ENCODE data around the gene STEAP2.

STEAP2 gene

DNA sequence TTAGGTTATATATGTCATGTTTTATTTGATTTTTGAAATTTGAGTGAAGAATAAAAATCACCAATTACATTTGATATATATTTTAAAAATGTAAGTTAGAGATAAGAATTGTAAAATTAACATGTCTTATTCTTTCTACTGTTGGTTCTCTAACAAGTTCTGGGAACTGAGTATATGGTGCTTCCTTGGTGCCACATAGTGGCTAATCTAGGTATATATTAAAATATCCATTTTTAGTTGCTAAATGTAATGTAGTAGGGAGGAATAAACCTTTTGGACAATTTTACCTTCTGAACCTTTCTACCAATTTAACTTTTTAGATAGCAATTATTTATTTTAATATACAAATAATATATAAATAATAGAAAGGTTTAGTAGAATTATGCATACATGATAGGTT is 50.9 kb downstream of the STEAP2 start:
- no peaks in the 10 kb centered on the region for H3K79me2 ChIP-seq (ENCODE audit: insufficient read depth, low read length)
- TF ChIP-seq CTCF (conservative IDR thresholded peaks at IDR 0.05; ENCODE audit: low read length) (peak; percentile 45), EZH2phosphoT487 (IDR thresholded peaks at IDR 0.05; ENCODE audit: borderline replicate concordance) (no peak)
- H3K9me3 ChIP-seq (ENCODE audit: insufficient read depth, low read depth, low read length): no peaks in the 10 kb centered on the region
- no peak overlapping the region for H3K9ac ChIP-seq (ENCODE audit: low read depth, low read length, poor library complexity, severe bottlenecking)
- no peak overlapping the region for H3K4me3 ChIP-seq (ENCODE audit: low read length, poor library complexity, severe bottlenecking)
- H3K27me3 ChIP-seq (ENCODE audit: insufficient read depth, low read length, poor library complexity, severe bottlenecking): no peaks in the 10 kb centered on the region
- H3K36me3 ChIP-seq (ENCODE audit: insufficient read depth, low read length): no peaks in the 10 kb centered on the region
- H3K4me1 ChIP-seq (ENCODE audit: insufficient read depth, low read length, poor library complexity, severe bottlenecking): no peaks in the 10 kb centered on the region
- H2AFZ ChIP-seq (ENCODE audit: low read length): no peak overlapping the region
- H3K9me2 ChIP-seq (replicated peaks; ENCODE audit: low read depth, low read length): no peaks in the 10 kb centered on the region
- no peak overlapping the region for H3K4me2 ChIP-seq (ENCODE audit: low read depth, low read length, poor library complexity, severe bottlenecking)
- no peaks in the 10 kb centered on the region for H3F3A ChIP-seq (ENCODE audit: low read depth)
- H4K20me1 ChIP-seq (ENCODE audit: insufficient read depth, low read length, poor library complexity, severe bottlenecking): no peaks in the 10 kb centered on the region

DNA sequence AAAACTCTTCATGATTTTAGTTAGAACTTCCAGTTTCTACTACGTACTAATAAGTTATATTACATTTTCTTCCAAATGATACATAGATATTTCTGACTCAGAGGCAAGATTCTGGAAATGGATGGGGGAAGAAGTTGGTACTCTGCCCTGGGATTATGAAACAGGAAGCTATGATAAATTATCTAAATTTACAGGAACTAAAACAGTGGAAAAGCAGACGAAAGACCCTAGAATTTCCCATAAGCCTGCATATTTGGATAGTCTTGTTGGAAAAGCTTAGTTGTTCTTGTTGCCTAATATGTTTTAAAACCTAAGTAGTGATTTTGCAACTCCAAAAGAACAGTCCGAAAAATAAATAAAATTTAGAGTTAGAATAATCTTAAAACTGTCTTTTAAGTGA is 55.3 kb downstream of the STEAP2 start:
- H3K9me3 ChIP-seq (ENCODE audit: insufficient read depth, low read depth, low read length): no peaks in the 10 kb centered on the region
- H3K4me1 ChIP-seq (ENCODE audit: insufficient read depth, low read length, poor library complexity, severe bottlenecking): no peaks in the 10 kb centered on the region
- TF ChIP-seq CTCF (conservative IDR thresholded peaks at IDR 0.05; ENCODE audit: low read length) (no peak), EZH2phosphoT487 (IDR thresholded peaks at IDR 0.05; ENCODE audit: borderline replicate concordance) (no peak)
- H3K4me3 ChIP-seq (ENCODE audit: low read length, poor library complexity, severe bottlenecking): no peak overlapping the region
- H3K9ac ChIP-seq (ENCODE audit: low read depth, low read length, poor library complexity, severe bottlenecking): no peak overlapping the region
- H3K9me2 ChIP-seq (replicated peaks; ENCODE audit: low read depth, low read length): no peaks in the 10 kb centered on the region
- no peaks in the 10 kb centered on the region for H3K27me3 ChIP-seq (ENCODE audit: insufficient read depth, low read length, poor library complexity, severe bottlenecking)
- H3K36me3 ChIP-seq (ENCODE audit: insufficient read depth, low read length): no peaks in the 10 kb centered on the region
- H3K79me2 ChIP-seq (ENCODE audit: insufficient read depth, low read length): no peaks in the 10 kb centered on the region
- H2AFZ ChIP-seq (ENCODE audit: low read length): no peak overlapping the region
- H4K20me1 ChIP-seq (ENCODE audit: insufficient read depth, low read length, poor library complexity, severe bottlenecking): no peaks in the 10 kb centered on the region
- no peak overlapping the region for H3K4me2 ChIP-seq (ENCODE audit: low read depth, low read length, poor library complexity, severe bottlenecking)
- H3F3A ChIP-seq (ENCODE audit: low read depth): no peaks in the 10 kb centered on the region

- Histone ChIP-seq H3K4me1 (ENCODE audit: insufficient read depth, low read length, poor library complexity, severe bottlenecking) (no peaks in the 10 kb centered on the region), H3K9me3 (ENCODE audit: insufficient read depth, low read depth, low read length) (no peaks in the 10 kb centered on the region), H3K4me2 (ENCODE audit: low read depth, low read length, poor library complexity, severe bottlenecking) (no peak overlapping the region), H3K79me2 (ENCODE audit: insufficient read depth, low read length) (no peaks in the 10 kb centered on the region), H2AFZ (ENCODE audit: low read length) (no peak overlapping the region), H3K9ac (ENCODE audit: low read depth, low read length, poor library complexity, severe bottlenecking) (no peak overlapping the region), H3K9me2 (replicated peaks; ENCODE audit: low read depth, low read length) (no peaks in the 10 kb centered on the region), H3F3A (ENCODE audit: low read depth) (no peaks in the 10 kb centered on the region), H4K20me1 (ENCODE audit: insufficient read depth, low read length, poor library complexity, severe bottlenecking) (no peaks in the 10 kb centered on the region), H3K36me3 (ENCODE audit: insufficient read depth, low read length) (no peaks in the 10 kb centered on the region), H3K27me3 (ENCODE audit: insufficient read depth, low read length, poor library complexity, severe bottlenecking) (no peaks in the 10 kb centered on the region), H3K4me3 (ENCODE audit: low read length, poor library complexity, severe bottlenecking) (no peak overlapping the region)
- no peak for TF ChIP-seq EZH2phosphoT487 (IDR thresholded peaks at IDR 0.05; ENCODE audit: borderline replicate concordance)
- no peak for TF ChIP-seq CTCF (conservative IDR thresholded peaks at IDR 0.05; ENCODE audit: low read length)
These were observed 55.8 kb downstream of the STEAP2 start for GRCh38 chr7:90267263-90267858.
